ENCODE data around the gene SF3B1. TPM values are rescaled to one million over a fixed set of nuclear protein-coding genes. Genes with fewer than 3 reads are reported as not detected.

SF3B1 gene
- total RNA-seq, 1 donor from 2014 or later = 148 TPM

DNA sequence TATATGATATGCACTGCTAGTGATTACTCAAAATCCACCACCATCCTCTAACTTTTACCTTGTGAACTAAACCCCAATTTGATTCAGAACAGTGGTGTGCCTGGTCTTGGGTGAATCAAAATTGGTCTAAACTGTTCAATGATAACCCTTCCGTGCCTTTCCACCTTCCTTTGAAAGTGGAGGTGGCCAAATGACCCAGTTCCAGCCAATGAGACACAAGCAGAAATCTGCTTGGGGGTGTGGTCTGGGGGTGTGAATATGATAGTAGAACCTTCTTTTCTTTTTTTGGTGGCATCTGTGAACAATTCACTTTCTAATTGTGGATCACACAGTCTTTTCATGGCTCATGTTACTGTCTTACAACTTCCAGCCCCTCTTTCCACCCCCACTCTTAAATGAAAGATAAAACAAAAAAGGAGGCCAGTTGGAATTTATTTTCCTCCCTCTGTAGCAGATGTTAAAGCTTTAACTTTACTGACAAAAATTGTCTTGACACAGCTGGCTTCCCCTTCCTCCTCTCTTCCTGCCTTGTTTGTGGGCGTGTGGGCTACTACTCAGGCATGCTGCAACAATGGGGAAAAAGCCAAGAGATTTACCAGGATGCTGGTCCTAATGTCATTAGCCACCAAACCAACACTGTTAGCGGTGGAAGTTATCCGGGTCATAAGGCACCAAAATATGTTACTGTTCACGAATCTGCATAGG lies 65.4 kb downstream of the SF3B1 start:
- Histone ChIP-seq H3K36me3 (ENCODE audit: control insufficient read depth, insufficient read depth, low read length) (no peaks in the 10 kb centered on the region), H3K27me3 (ENCODE audit: control insufficient read depth, insufficient read depth, low read length) (no peaks in the 10 kb centered on the region), H3K4me3 (ENCODE audit: low read depth, low read length) (no peak overlapping the region)
- no peak for DNase-seq (ENCODE audit: low read depth)
- TF ChIP-seq, protein P1, sequence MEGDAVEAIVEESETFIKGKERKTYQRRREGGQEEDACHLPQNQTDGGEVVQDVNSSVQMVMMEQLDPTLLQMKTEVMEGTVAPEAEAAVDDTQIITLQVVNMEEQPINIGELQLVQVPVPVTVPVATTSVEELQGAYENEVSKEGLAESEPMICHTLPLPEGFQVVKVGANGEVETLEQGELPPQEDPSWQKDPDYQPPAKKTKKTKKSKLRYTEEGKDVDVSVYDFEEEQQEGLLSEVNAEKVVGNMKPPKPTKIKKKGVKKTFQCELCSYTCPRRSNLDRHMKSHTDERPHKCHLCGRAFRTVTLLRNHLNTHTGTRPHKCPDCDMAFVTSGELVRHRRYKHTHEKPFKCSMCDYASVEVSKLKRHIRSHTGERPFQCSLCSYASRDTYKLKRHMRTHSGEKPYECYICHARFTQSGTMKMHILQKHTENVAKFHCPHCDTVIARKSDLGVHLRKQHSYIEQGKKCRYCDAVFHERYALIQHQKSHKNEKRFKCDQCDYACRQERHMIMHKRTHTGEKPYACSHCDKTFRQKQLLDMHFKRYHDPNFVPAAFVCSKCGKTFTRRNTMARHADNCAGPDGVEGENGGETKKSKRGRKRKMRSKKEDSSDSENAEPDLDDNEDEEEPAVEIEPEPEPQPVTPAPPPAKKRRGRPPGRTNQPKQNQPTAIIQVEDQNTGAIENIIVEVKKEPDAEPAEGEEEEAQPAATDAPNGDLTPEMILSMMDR (IDR thresholded peaks at IDR 0.05; ENCODE audit: insufficient read depth, low read length, poor library complexity, severe bottlenecking) = no peak

GRCh38 chr2:197368412-197368811 lies 66.4 kb downstream of the SF3B1 start:
- TF ChIP-seq, protein P1 (IDR thresholded peaks at IDR 0.05; ENCODE audit: insufficient read depth, low read length, poor library complexity, severe bottlenecking) = no peak
- DNase-seq (ENCODE audit: low read depth) = no peak
- H3K27me3 ChIP-seq (ENCODE audit: control insufficient read depth, insufficient read depth, low read length) = no peaks in the 10 kb centered on the region
- H3K4me3 ChIP-seq (ENCODE audit: low read depth, low read length) = no peak overlapping the region
- H3K36me3 ChIP-seq (ENCODE audit: control insufficient read depth, insufficient read depth, low read length) = no peaks in the 10 kb centered on the region

GRCh38 chr2:197363998-197364397 lies 70.8 kb downstream of the SF3B1 start:
- no peaks in the 10 kb centered on the region for H3K36me3 ChIP-seq (ENCODE audit: control insufficient read depth, insufficient read depth, low read length)
- no peak for DNase-seq (ENCODE audit: low read depth)
- no peaks in the 10 kb centered on the region for H3K27me3 ChIP-seq (ENCODE audit: control insufficient read depth, insufficient read depth, low read length)
- no peak overlapping the region for H3K4me3 ChIP-seq (ENCODE audit: low read depth, low read length)
- TF ChIP-seq, protein P1 (IDR thresholded peaks at IDR 0.05; ENCODE audit: insufficient read depth, low read length, poor library complexity, severe bottlenecking) = no peak

DNA sequence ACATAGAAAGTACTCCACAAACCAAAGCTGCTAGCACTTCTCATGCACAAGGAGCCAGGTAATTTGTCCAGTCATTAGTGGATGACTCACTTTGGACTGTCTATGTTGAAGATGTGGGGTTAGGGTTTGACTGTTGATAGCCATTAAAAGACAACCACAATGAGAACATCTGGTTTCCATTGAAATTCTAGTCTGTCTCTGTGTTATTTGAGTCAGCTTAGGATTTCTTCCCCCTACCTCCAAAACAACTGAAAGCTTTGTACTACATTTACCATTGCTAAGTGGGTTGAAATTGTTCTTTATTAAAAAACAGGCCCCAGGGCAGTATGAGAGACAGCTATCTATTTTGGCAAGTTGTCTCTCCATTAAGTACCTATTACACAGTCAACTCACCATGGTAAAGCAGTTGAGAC lies 74.1 kb downstream of the SF3B1 start:
- H3K27me3 ChIP-seq (ENCODE audit: control insufficient read depth, insufficient read depth, low read length) = no peaks in the 10 kb centered on the region
- no peak for DNase-seq (ENCODE audit: low read depth)
- H3K36me3 ChIP-seq (ENCODE audit: control insufficient read depth, insufficient read depth, low read length) = no peaks in the 10 kb centered on the region
- TF ChIP-seq, protein P1 (IDR thresholded peaks at IDR 0.05; ENCODE audit: insufficient read depth, low read length, poor library complexity, severe bottlenecking) = no peak
- H3K4me3 ChIP-seq (ENCODE audit: low read depth, low read length) = no peak overlapping the region

GRCh38 chr2:197359859-197360258 lies 75.0 kb downstream of the SF3B1 start:
- no peak overlapping the region for H3K4me3 ChIP-seq (ENCODE audit: low read depth, low read length)
- H3K27me3 ChIP-seq (ENCODE audit: control insufficient read depth, insufficient read depth, low read length) = no peaks in the 10 kb centered on the region
- TF ChIP-seq, protein P1 (IDR thresholded peaks at IDR 0.05; ENCODE audit: insufficient read depth, low read length, poor library complexity, severe bottlenecking) = no peak
- H3K36me3 ChIP-seq (ENCODE audit: control insufficient read depth, insufficient read depth, low read length) = no peaks in the 10 kb centered on the region
- no peak for DNase-seq (ENCODE audit: low read depth)

- Histone ChIP-seq H3K27me3 (ENCODE audit: control insufficient read depth, insufficient read depth, low read length) (no peaks in the 10 kb centered on the region), H3K4me3 (ENCODE audit: low read depth, low read length) (no peak overlapping the region), H3K36me3 (ENCODE audit: control insufficient read depth, insufficient read depth, low read length) (no peaks in the 10 kb centered on the region)
- DNase-seq (ENCODE audit: low read depth) = no peak
- TF ChIP-seq, protein P1 (IDR thresholded peaks at IDR 0.05; ENCODE audit: insufficient read depth, low read length, poor library complexity, severe bottlenecking) = no peak
Observed at GRCh38 chr2:197358931-197359330, 75.9 kb downstream of the SF3B1 start.
